ENCODE data around the gene EPHA6. TPM values are rescaled to one million over a fixed set of nuclear protein-coding genes. Genes with fewer than 3 reads are reported as not detected.

Gene EPHA6
- total and polyA plus RNA-seq, 12 donors = 0.21 to 0.88 (median 0.59) TPM; not detected in 3

DNA sequence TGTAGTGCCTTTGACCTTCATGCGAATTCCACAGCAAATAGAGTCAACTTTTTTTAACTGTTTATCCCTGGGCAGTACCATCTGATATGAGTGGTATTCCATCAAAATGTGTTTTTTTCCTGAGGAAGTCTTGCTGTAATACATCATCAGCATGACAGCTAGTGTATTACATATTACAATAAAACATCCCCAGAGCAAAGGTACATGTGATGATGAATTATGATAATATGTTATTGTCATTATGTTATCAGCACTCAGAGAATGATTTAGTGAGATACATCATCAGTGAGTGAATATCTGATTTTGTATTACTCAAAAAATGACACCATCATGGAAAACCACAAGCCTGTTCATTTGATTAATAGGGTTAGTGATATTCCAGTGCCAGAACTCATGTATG lies 880.5 kb downstream of the EPHA6 start:
- no peaks in the 10 kb centered on the region for H3K4me1 ChIP-seq
- no peak overlapping the region for H3K27ac ChIP-seq
- no peak for TF ChIP-seq CTCF (IDR thresholded peaks at IDR 0.05)
- no peak overlapping the region for H3K4me3 ChIP-seq
- 77 to 79% methylated on average over 1 of the region's 1 CpG for WGBS, 2 donors
- DNase-seq (no peak), ATAC-seq (no peak)
- no peaks in the 10 kb centered on the region for H3K9me3 ChIP-seq
- intact Hi-C loops (cut with DNase I) = no loop called here
- H3K36me3 ChIP-seq = no peaks in the 10 kb centered on the region
- peaks cover 0 to 4% (median 0%) of the 10 kb centered on the region in 7 donors for H3K27me3 ChIP-seq

DNA sequence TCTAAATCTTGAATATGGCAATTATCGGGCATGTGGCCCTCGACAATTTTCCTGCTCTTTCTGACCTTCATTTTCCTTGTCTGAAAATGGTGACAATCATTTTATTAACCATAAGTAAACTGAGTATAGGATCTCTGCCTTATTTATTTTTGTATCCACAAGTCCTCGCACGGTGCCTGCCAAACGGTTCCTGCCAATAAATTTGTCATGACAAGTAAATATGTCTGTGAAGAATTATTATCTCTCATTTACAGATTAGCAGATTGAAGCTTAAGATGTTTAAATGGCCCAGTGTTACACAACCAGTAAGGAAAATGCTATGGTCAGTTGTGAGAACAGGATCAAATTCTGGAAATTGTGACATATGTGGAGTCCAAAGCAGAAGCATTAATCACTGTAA lies 884.3 kb downstream of the EPHA6 start:
- no peak for DNase-seq

GRCh38 chr3:97699889-97700288 lies 885.5 kb downstream of the EPHA6 start:
- intact Hi-C loops (cut with DNase I) = no loop called here
- Histone ChIP-seq H3K4me3 (no peak overlapping the region), H3K36me3 (no peaks in the 10 kb centered on the region), H3K9me3 (no peaks in the 10 kb centered on the region), H3K27ac (no peak overlapping the region), H3K27me3 (no peaks in the 10 kb centered on the region), H3K4me1 (no peaks in the 10 kb centered on the region)
- DNase-seq = no peak
- no peak for TF ChIP-seq CTCF (IDR thresholded peaks at IDR 0.05)
- 89 to 95% methylated on average over 2 of the region's 2 CpGs for WGBS, 2 donors
- no peak for ATAC-seq

More for the DNA sequence above, 884.3 kb downstream of the EPHA6 start:
- intact Hi-C loops (cut with DNase I) = no loop called here
- H3K4me3 ChIP-seq = no peak overlapping the region
- WGBS, 2 donors = 70 to 76% methylated on average over 5 of the region's 5 CpGs
- TF ChIP-seq CTCF (IDR thresholded peaks at IDR 0.05) = no peak
- no peaks in the 10 kb centered on the region for H3K4me1 ChIP-seq
- H3K9me3 ChIP-seq = no peaks in the 10 kb centered on the region
- no peaks in the 10 kb centered on the region for H3K27me3 ChIP-seq
- H3K27ac ChIP-seq = no peak overlapping the region
- ATAC-seq = no peak
- no peaks in the 10 kb centered on the region for H3K36me3 ChIP-seq

- no peak overlapping the region for H3K27ac ChIP-seq
- WGBS, 2 donors = 75 to 80% methylated on average over 2 of the region's 2 CpGs
- H3K36me3 ChIP-seq = no peaks in the 10 kb centered on the region
- H3K9me3 ChIP-seq = no peaks in the 10 kb centered on the region
- intact Hi-C loops (cut with DNase I) = no loop called here
- H3K4me3 ChIP-seq = no peak overlapping the region
- H3K4me1 ChIP-seq = no peaks in the 10 kb centered on the region
- TF ChIP-seq CTCF (IDR thresholded peaks at IDR 0.05) = no peak
- DNase-seq = no peak
- ATAC-seq = no peak
- H3K27me3 ChIP-seq = no peaks in the 10 kb centered on the region
Observed at GRCh38 chr3:97705764-97706163, 891.4 kb downstream of the EPHA6 start.
